Central memory CD8-positive, alpha-beta T cell (primary cell): ENCODE data around the gene LOC101059915.
"Not testable (repeated sequence)": the region's sequence is repeated elsewhere in the genome, so short reads cannot be mapped to it uniquely, and the experiment has no call there.

Experiments
- ATAC-seq: fragments of 150-1000 bp; cut with Tn5 transposase; replicated peaks from 2 replicates; pipeline ENCODE4 v1.10.0; 2022; ENCODE audit warnings: mild to moderate bottlenecking, moderate FRiP score, moderate number of reproducible peaks; ENCODE audit not compliant: poor library complexity, severe bottlenecking; ENCODE audit errors: extremely low read depth
- DNase-seq, 2 donors: peaks; one replicate each; pipeline ENCODE4 v3.0.0; 2021; ENCODE audit warnings: low spot score in 2 of 2
- H3K27ac Mint-ChIP-seq: one replicate; pipeline ENCODE4 v1.8.0; 2022; ENCODE audit warnings: low read depth, mild to moderate bottlenecking, moderate library complexity, mixed read lengths
- H3K27me3 Mint-ChIP-seq: one replicate; pipeline ENCODE4 v1.8.0; 2022; ENCODE audit warnings: mixed read lengths
- H3K36me3 Mint-ChIP-seq: one replicate; pipeline ENCODE4 v1.8.0; 2022; ENCODE audit warnings: mild to moderate bottlenecking, moderate library complexity, mixed read lengths; ENCODE audit not compliant: insufficient read depth
- H3K4me1 Mint-ChIP-seq: one replicate; pipeline ENCODE4 v1.8.0; 2022; ENCODE audit warnings: mixed read lengths
- H3K4me3 Mint-ChIP-seq: one replicate; pipeline ENCODE4 v1.8.0; 2022; ENCODE audit warnings: mild to moderate bottlenecking, moderate library complexity, mixed read lengths
- H3K9me3 Mint-ChIP-seq: one replicate; pipeline ENCODE4 v1.8.0; 2022; ENCODE audit warnings: mixed read lengths

The LOC101059915 gene

GRCh38 chrX:71668248-71668595 is 876 bp downstream of the LOC101059915 start:
- Mint-ChIP-seq H3K27ac (no peak overlapping the region), H3K9me3 (no peaks in the 10 kb centered on the region), H3K36me3 (peaks cover 1% of the 10 kb centered on the region), H3K4me1 (peaks cover 9% of the 10 kb centered on the region), H3K27me3 (no peaks in the 10 kb centered on the region), H3K4me3 (no peak overlapping the region)
- ATAC-seq (no peak), DNase-seq (no peak)

- peaks cover 9% of the 10 kb centered on the region for H3K4me1 Mint-ChIP-seq
- no peak for ATAC-seq
- DNase-seq = no peak
- no peaks in the 10 kb centered on the region for H3K9me3 Mint-ChIP-seq
- H3K27me3 Mint-ChIP-seq = no peaks in the 10 kb centered on the region
- no peak overlapping the region for H3K27ac Mint-ChIP-seq
- H3K36me3 Mint-ChIP-seq = peaks cover 1% of the 10 kb centered on the region
- H3K4me3 Mint-ChIP-seq = no peak overlapping the region
Measured at GRCh38 chrX:71669492-71669891, 2.1 kb downstream of the LOC101059915 start.

- H3K4me3 Mint-ChIP-seq, ATAC-seq, DNase-seq: not testable (repeated sequence)
Measured at GRCh38 chrX:71669947-71670346, 2.6 kb downstream of the LOC101059915 start.

GRCh38 chrX:71671043-71671780 is 3.9 kb downstream of the LOC101059915 start:
- H3K9me3 Mint-ChIP-seq = no peaks in the 10 kb centered on the region
- H3K36me3 Mint-ChIP-seq = peaks cover 1% of the 10 kb centered on the region
- no peak overlapping the region for H3K27ac Mint-ChIP-seq
- H3K27me3 Mint-ChIP-seq = no peaks in the 10 kb centered on the region
- H3K4me1 Mint-ChIP-seq = peaks cover 9% of the 10 kb centered on the region
- ATAC-seq (no peak), DNase-seq (no peak)
- no peak overlapping the region for H3K4me3 Mint-ChIP-seq

More at GRCh38 chrX:71669947-71670346, 2.6 kb downstream of the LOC101059915 start:
- H3K27ac Mint-ChIP-seq, H3K4me1 Mint-ChIP-seq, H3K36me3 Mint-ChIP-seq, H3K9me3 Mint-ChIP-seq, H3K27me3 Mint-ChIP-seq: not testable (repeated sequence)

GRCh38 chrX:71671938-71672337 is 4.6 kb downstream of the LOC101059915 start:
- no peak overlapping the region for H3K27ac Mint-ChIP-seq
- ATAC-seq = no peak
- no peaks in the 10 kb centered on the region for H3K9me3 Mint-ChIP-seq
- no peaks in the 10 kb centered on the region for H3K27me3 Mint-ChIP-seq
- no peak overlapping the region for H3K4me3 Mint-ChIP-seq
- peaks cover 1% of the 10 kb centered on the region for H3K36me3 Mint-ChIP-seq
- peaks cover 9% of the 10 kb centered on the region for H3K4me1 Mint-ChIP-seq
- DNase-seq = no peak

DNA sequence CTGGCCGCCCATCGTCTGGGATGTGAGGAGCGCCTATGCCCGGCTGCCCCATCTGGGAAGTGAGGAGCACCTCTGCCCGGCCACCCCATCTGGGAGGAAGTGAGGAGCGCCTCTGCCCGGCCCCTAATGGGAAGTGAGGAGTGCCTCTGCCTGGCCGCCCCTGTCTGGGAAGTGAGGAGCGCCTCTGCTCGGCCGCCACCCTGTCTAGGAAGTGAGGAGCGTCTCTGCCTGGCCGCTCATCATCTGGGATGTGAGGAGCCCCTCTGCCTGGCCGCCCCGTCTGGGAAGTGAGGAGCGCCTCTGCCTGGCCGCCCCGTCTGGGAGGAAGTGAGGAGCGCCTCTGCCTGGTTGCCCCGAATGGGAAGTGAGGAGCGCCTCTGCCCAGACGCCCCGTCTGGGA is 8.3 kb downstream of the LOC101059915 start:
- H3K4me1 Mint-ChIP-seq, H3K9me3 Mint-ChIP-seq, H3K27ac Mint-ChIP-seq, H3K27me3 Mint-ChIP-seq, H3K36me3 Mint-ChIP-seq, ATAC-seq, DNase-seq, H3K4me3 Mint-ChIP-seq: not testable (repeated sequence)

DNA sequence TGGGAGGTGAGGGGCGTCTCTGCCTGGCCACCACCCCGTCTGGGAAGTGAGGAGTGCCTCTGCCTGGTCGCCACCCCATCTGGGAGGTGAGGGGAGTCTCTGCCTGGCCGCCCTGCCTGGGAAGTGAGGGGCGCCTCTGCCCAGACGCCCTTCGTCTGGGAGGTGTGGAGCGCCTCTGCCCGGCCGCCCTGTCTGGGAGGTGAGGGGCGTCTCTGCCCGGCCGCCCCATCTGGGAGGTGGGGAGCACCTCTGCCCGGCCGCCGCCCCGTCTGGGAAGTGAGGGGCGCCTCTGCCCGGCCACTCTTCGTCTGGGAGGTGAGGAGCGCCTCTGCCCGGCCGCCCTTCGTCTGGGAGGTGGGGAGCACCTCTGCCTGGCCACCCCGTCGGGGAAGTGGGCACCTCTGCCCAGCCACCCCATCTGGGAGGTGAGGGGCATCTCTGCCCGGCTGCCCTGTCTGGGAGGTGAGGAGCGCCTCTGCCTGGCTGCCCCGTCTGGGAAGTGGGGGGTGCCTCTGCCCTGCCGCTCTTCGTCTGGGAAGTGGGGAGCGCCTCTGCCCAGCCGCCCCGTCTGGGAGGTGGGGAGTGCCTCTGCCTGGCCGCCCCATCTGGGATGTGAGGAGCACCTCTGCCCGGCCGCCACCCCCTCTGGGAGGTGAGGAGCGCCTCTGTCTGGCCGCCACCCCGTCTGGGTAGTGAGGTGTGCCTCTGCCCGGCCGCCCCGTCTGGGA is 8.9 kb downstream of the LOC101059915 start:
- not testable (repeated sequence) for H3K27me3 Mint-ChIP-seq, H3K4me1 Mint-ChIP-seq, H3K4me3 Mint-ChIP-seq, H3K36me3 Mint-ChIP-seq, H3K27ac Mint-ChIP-seq, DNase-seq, H3K9me3 Mint-ChIP-seq, ATAC-seq

GRCh38 chrX:71677195-71677594 is 9.8 kb downstream of the LOC101059915 start:
- H3K4me1 Mint-ChIP-seq, DNase-seq, H3K27ac Mint-ChIP-seq, H3K9me3 Mint-ChIP-seq, H3K27me3 Mint-ChIP-seq, H3K4me3 Mint-ChIP-seq, ATAC-seq, H3K36me3 Mint-ChIP-seq: not testable (repeated sequence)

GRCh38 chrX:71679575-71680207 is 12.3 kb downstream of the LOC101059915 start:
- Mint-ChIP-seq H3K27ac (no peak overlapping the region), H3K9me3 (no peaks in the 10 kb centered on the region), H3K4me1 (no peaks in the 10 kb centered on the region), H3K27me3 (no peaks in the 10 kb centered on the region), H3K36me3 (no peaks in the 10 kb centered on the region), H3K4me3 (no peak overlapping the region)
- ATAC-seq = no peak
- no peak for DNase-seq

DNA sequence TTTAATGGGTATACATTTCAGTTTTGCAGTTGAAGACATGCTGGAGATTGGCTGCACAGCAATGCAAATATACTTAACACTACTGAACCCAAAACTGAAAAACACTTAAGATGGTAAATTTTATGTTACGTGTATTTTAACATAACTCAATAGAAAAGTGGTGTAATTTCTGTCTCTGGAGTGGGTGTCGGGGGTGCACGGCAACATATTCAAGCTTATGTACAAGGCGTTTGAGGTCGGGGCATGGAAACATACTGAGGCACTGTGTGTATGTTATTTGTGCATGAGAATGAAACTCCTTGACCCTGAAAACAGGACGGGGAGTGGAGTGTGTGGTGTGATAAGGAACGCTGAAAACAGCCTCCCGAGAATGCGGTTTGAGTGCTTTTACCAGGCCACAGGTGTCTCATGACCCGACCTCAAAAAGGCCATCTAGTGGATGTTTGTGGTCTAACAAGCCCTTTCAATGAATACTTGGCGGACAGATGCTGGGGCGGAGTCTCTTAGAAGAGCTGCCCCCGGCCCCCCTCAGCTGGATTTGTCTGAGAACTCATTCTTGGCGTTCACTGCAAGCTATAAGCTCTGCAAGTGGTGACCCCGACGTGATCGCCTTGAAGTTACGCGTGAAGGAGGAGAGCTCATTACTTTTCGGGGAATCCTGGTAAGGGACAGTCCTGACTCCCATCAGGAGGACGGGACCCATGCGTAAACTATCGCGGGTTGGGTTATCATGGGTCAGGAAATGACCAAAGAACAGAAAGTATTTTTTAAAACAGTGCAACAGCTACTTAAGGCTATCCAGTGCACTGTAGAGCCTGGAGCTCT is 29.5 kb downstream of the LOC101059915 start:
- not testable (repeated sequence) for H3K4me3 Mint-ChIP-seq, H3K4me1 Mint-ChIP-seq, H3K36me3 Mint-ChIP-seq, H3K27ac Mint-ChIP-seq, H3K9me3 Mint-ChIP-seq, H3K27me3 Mint-ChIP-seq, DNase-seq
- ATAC-seq = peak; percentile 56

DNA sequence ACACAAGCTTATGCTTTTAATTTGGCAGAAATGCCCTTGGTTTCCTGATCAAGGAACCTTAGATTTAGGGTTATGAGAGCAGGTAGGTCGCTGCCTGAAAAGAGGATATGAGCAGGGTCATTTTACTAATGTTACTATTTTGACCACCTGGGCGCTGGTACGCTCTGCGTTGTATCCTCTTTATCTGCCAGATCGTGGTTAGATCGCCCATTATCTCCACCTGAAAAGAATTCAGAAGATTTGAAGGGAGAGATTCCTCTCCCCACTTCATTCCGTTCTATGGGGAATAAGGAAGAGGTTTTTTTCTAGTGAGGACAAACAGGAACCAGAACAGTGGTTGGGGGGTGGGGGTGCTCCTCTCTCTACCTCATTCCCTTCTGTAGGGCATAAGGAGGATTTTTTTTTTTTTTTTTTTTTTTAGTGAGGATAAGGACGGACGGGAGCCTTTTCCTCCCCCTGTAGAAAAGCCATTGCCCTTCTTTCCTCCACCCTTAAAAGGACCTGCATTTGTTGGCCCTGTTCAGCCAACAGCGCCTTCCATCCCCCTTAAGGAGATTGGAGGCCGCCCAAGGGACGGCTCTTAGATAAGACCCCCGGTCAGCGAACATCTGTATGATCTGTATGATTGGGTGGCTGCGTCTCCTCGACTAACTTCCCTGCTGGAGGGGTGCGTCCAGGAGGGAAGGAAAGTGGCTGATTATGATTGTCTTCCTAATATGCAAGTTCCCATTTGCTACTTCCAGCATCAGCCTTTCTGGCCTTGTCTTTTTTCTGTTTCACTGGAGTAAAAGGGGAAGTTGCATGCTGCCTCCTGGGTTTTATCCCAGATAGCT is 30.3 kb downstream of the LOC101059915 start:
- not testable (repeated sequence) for H3K36me3 Mint-ChIP-seq, DNase-seq, H3K27ac Mint-ChIP-seq, H3K27me3 Mint-ChIP-seq, ATAC-seq, H3K9me3 Mint-ChIP-seq, H3K4me3 Mint-ChIP-seq, H3K4me1 Mint-ChIP-seq
